SK-N-SH (cell line): ENCODE data around the gene ADAMTS20. TPM values are rescaled to one million over a fixed set of nuclear protein-coding genes. Genes with fewer than 3 reads are reported as not detected.
A peak's percentile ranks its signal among the peaks of the same experiment; 100 is the strongest.

Experiments used
- CTCF ChIA-PET: fragments of 300-600, 350-600 bp; formaldehyde crosslinking; extraction: SDS; loops from one replicate; lab custom pipeline; 2021; lab: Yijun Ruan, JAX
- POLR2A ChIA-PET: fragments of 350-600 bp; sonication (Branson Sonifier 250); formaldehyde crosslinking; extraction: SDS; loops from one replicate; lab custom pipeline; 2020; ENCODE audit warnings: antibody characterized with exemption, inconsistent platforms; lab: Yijun Ruan, JAX
- DNase-seq: peaks from one replicate; pipeline ENCODE4 v3.0.0; 2012
- H2AFZ ChIP-seq: fragments of 200-600 bp; sonication (generic); 2 replicates; pipeline ENCODE4 v1.8.1; 2016; ENCODE audit warnings: antibody characterized with exemption, mild to moderate bottlenecking, low read depth
- H3F3A ChIP-seq: fragments of 200-600 bp; sonication (generic); replicated peaks from 2 replicates; pipeline ENCODE3; 2016; ENCODE audit warnings: antibody characterized with exemption, mild to moderate bottlenecking; ENCODE audit not compliant: insufficient read depth
- H3K27ac ChIP-seq, 2 experiments: fragments of 200-500 bp in 1 of 2; fragments of 200-600 bp in 1 of 2; sonication (Bioruptor generic) in 1 of 2; sonication (generic), shearing (Covaris generic) in 1 of 2; 2 replicates each; pipeline versions ENCODE4 v1.5.1 to v1.6.1; 2014 to 2016; ENCODE audit warnings: low read depth in 2 of 2, inconsistent platforms in 1 of 2, low read length in 1 of 2, mild to moderate bottlenecking in 1 of 2, mixed read lengths in 1 of 2
- H3K27me3 ChIP-seq: fragments of 200-600 bp; sonication (generic), shearing (Covaris generic); 2 replicates; pipeline ENCODE4 v1.6.1; 2016; ENCODE audit warnings: mixed run types; ENCODE audit not compliant: insufficient read depth
- H3K36me3 ChIP-seq, 2 experiments: fragments of 200-500 bp in 1 of 2; fragments of 200-600 bp in 1 of 2; sonication (Bioruptor generic) in 1 of 2; sonication (generic) in 1 of 2; replicated peaks in 1 of 2; 2 replicates each; pipeline versions ENCODE3 to v1.5.1; 2014 to 2016; ENCODE audit warnings: low read length in 1 of 2, mild to moderate bottlenecking in 1 of 2; ENCODE audit not compliant: insufficient read depth in 2 of 2, control insufficient read depth in 1 of 2
- H3K4me1 ChIP-seq, 2 experiments: fragments of 200-500 bp in 1 of 2; fragments of 200-600 bp in 1 of 2; sonication (Bioruptor generic) in 1 of 2; sonication (generic), shearing (Covaris generic) in 1 of 2; 2 replicates each; pipeline versions ENCODE4 v1.5.1 to v1.6.1; 2014 to 2016; ENCODE audit warnings: low read depth in 1 of 2, low read length in 1 of 2, mixed run types in 1 of 2; ENCODE audit not compliant: insufficient read depth in 2 of 2, control insufficient read depth in 1 of 2
- H3K4me2 ChIP-seq: fragments of 200-600 bp; sonication (generic), shearing (Covaris generic); 2 replicates; pipeline ENCODE4 v1.6.1; 2017; ENCODE audit warnings: mixed run types
- H3K4me3 ChIP-seq, 2 experiments: fragments of 200-500 bp in 1 of 2; fragments of 200-600 bp in 1 of 2; sonication (Bioruptor generic) in 1 of 2; sonication (generic), shearing (Covaris generic) in 1 of 2; 2 replicates each; pipeline versions ENCODE4 v1.5.1 to v1.8.1; 2014 to 2016; ENCODE audit warnings: low read depth in 2 of 2, inconsistent platforms in 1 of 2, low read length in 1 of 2, mild to moderate bottlenecking in 1 of 2, mixed read lengths in 1 of 2, moderate library complexity in 1 of 2
- H3K79me2 ChIP-seq: fragments of 200-600 bp; sonication (generic); 2 replicates; pipeline ENCODE4 v1.8.1; 2017; ENCODE audit warnings: mild to moderate bottlenecking; ENCODE audit not compliant: insufficient read depth
- H3K9ac ChIP-seq: fragments of 200-600 bp; sonication (generic); 2 replicates; pipeline ENCODE4 v1.6.1; 2017; ENCODE audit warnings: mixed run types
- H3K9me2 ChIP-seq: fragments of 200-600 bp; sonication (generic); 2 replicates; pipeline ENCODE4 v1.6.1; 2017; ENCODE audit warnings: mixed run types
- H3K9me3 ChIP-seq: fragments of 200-600 bp; sonication (generic); 2 replicates; pipeline ENCODE4 v1.6.1; 2017; ENCODE audit warnings: mixed run types, mild to moderate bottlenecking, moderate library complexity
- H4K20me1 ChIP-seq: fragments of 200-600 bp; sonication (generic); 2 replicates; pipeline ENCODE4 v1.6.1; 2017; ENCODE audit warnings: mild to moderate bottlenecking, mixed run types; ENCODE audit not compliant: insufficient read depth
- ELF1 ChIP-seq: IDR thresholded peaks from 2 replicates; pipeline ENCODE4 v1.4.0; 2012
- FOXJ3 ChIP-seq: sonication (generic); formaldehyde crosslinking; IDR thresholded peaks from 2 replicates; pipeline ENCODE4 v1.5.1; 2020; ENCODE audit warnings: mild to moderate bottlenecking, missing genetic modification reagents
- FOXM1 ChIP-seq: IDR thresholded peaks from 2 replicates; pipeline ENCODE4 v1.4.0; 2012; ENCODE audit warnings: low read depth, mild to moderate bottlenecking
- GABPA ChIP-seq: IDR thresholded peaks from 2 replicates; pipeline ENCODE4 v1.4.0; 2012; ENCODE audit warnings: low read depth, mild to moderate bottlenecking
- JUND ChIP-seq: IDR thresholded peaks from 2 replicates; pipeline ENCODE4 v1.4.0; 2012
- MXI1 ChIP-seq: IDR thresholded peaks from 2 replicates; pipeline ENCODE4 v1.6.1; 2012; ENCODE audit warnings: mild to moderate bottlenecking, low read depth, low read length, improper control_type of control experiment
- NFIC ChIP-seq: IDR thresholded peaks from 2 replicates; pipeline ENCODE4 v1.4.0; 2012; ENCODE audit warnings: borderline replicate concordance
- POLR2AphosphoS5 ChIP-seq: IDR thresholded peaks from 2 replicates; pipeline ENCODE4 v1.6.1; 2012; ENCODE audit warnings: low read depth, low read length
- RXRA ChIP-seq: IDR thresholded peaks from 2 replicates; pipeline ENCODE4 v1.4.0; 2012; ENCODE audit warnings: low read depth, mild to moderate bottlenecking, borderline replicate concordance
- SIN3A ChIP-seq: IDR thresholded peaks from 2 replicates; pipeline ENCODE4 v1.6.1; 2012; ENCODE audit warnings: low read depth, mild to moderate bottlenecking, low read length, moderate library complexity, borderline replicate concordance
- SMC3 ChIP-seq: IDR thresholded peaks from 2 replicates; pipeline ENCODE4 v1.6.1; 2012; ENCODE audit warnings: low read depth, low read length, improper control_type of control experiment
- TAF1 ChIP-seq: IDR thresholded peaks from 2 replicates; pipeline ENCODE4 v1.6.1; 2012; ENCODE audit warnings: low read depth, mild to moderate bottlenecking, low read length, moderate library complexity, borderline replicate concordance
- TCF12 ChIP-seq: IDR thresholded peaks from 2 replicates; pipeline ENCODE4 v1.4.0; 2012
- TEAD4 ChIP-seq: IDR thresholded peaks from 2 replicates; pipeline ENCODE4 v1.4.0; 2012; ENCODE audit warnings: mild to moderate bottlenecking, borderline replicate concordance; ENCODE audit not compliant: insufficient read depth
- WGBS: methylation state at CpG from one replicate; pipeline ENCODE4 v1.1.6; 2017; ENCODE audit warnings: low lambda C conversion rate; 5-methylcytosine and 5-hydroxymethylcytosine counted together
- polyA plus RNA-seq, 3 experiments: library from polyadenylated mRNA; depleted of rRNA; stranded (reverse); fragments of >200 nt; gene quantifications; 2 replicates each; pipeline ENCODE4 v1.2.3, GENCODE V29; 2012
- TF ChIP-seq, protein P1 (sequence below): IDR thresholded peaks from 2 replicates; pipeline ENCODE4; 2012
- TF ChIP-seq, protein P2 (sequence below): fragments of 150-350 bp; IDR thresholded peaks from 2 replicates; pipeline ENCODE4 v1.6.1; 2016; ENCODE audit warnings: mild to moderate bottlenecking, low read depth, low read length
- TF ChIP-seq, protein P3 (sequence below): IDR thresholded peaks from 2 replicates; pipeline ENCODE4 v1.6.1; 2012; ENCODE audit warnings: mild to moderate bottlenecking, low read depth, low read length, moderate library complexity
- TF ChIP-seq, protein P4 (sequence below): fragments of 150-350 bp; IDR thresholded peaks from 2 replicates; pipeline ENCODE4 v1.6.1; 2017; ENCODE audit warnings: antibody characterized with exemption, low read length, low read depth, borderline replicate concordance
- TF ChIP-seq, protein P5 (sequence below): IDR thresholded peaks from 2 replicates; pipeline ENCODE4 v1.4.0; 2012; ENCODE audit warnings: low read depth, borderline replicate concordance

Gene ADAMTS20
- polyA plus RNA-seq, 1 of the 3 experiments (the other 2 are of a cell fraction) = not detected

DNA sequence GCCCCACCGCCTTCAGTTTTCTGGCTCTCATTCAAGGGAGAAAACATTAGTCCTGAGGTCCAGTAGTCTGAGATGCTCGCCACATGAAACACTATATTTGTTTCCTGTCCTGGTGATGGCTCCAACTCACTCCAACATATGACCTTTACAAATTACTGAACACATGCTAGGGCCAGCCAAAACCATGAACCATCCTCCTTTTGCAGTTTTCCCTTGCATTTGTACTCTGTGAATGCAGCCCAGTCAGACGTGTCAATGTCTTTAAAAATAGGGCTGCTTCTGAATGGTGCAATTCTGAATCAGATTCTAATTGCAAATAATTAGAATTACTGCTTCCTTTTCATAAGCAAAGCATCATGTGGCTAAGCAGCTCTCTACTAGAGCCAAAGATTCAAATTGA lies 36.0 kb downstream of the ADAMTS20 start:
- no peaks in the 10 kb centered on the region for H3K27me3 ChIP-seq
- H3K4me3 ChIP-seq = no peak overlapping the region
- H3F3A ChIP-seq = no peaks in the 10 kb centered on the region
- H3K9me3 ChIP-seq = no peaks in the 10 kb centered on the region
- POLR2A ChIA-PET = no interaction called here
- H3K9ac ChIP-seq = no peak overlapping the region
- H3K27ac ChIP-seq = no peak overlapping the region
- no peaks in the 10 kb centered on the region for H3K36me3 ChIP-seq
- 39% methylated on average over 3 of the region's 3 CpGs for WGBS
- H3K9me2 ChIP-seq = no peaks in the 10 kb centered on the region
- no peak overlapping the region for H2AFZ ChIP-seq
- CTCF ChIA-PET = interaction anchor here (1.9 kb wide), 1 partner anchor 367 kb away, joined by 4 read pairs; no protein-coding TSS in a partner anchor
- H4K20me1 ChIP-seq = no peaks in the 10 kb centered on the region
- no peaks in the 10 kb centered on the region for H3K79me2 ChIP-seq
- DNase-seq = no peak
- H3K4me1 ChIP-seq = no peaks in the 10 kb centered on the region
- TF ChIP-seq SIN3A (no peak), GABPA (no peak), TCF12 (no peak), ELF1 (no peak), FOXM1 (no peak), TEAD4 (no peak), TAF1 (no peak), JUND (no peak), FOXJ3 (CRISPR knock-in tag) (no peak), MXI1 (no peak), POLR2AphosphoS5 (no peak), RXRA (no peak), NFIC (no peak)
- TF ChIP-seq, protein P1, sequence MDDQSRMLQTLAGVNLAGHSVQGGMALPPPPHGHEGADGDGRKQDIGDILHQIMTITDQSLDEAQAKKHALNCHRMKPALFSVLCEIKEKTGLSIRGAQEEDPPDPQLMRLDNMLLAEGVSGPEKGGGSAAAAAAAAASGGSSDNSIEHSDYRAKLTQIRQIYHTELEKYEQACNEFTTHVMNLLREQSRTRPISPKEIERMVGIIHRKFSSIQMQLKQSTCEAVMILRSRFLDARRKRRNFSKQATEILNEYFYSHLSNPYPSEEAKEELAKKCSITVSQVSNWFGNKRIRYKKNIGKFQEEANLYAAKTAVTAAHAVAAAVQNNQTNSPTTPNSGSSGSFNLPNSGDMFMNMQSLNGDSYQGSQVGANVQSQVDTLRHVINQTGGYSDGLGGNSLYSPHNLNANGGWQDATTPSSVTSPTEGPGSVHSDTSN = no peak
- TF ChIP-seq, protein P2, sequence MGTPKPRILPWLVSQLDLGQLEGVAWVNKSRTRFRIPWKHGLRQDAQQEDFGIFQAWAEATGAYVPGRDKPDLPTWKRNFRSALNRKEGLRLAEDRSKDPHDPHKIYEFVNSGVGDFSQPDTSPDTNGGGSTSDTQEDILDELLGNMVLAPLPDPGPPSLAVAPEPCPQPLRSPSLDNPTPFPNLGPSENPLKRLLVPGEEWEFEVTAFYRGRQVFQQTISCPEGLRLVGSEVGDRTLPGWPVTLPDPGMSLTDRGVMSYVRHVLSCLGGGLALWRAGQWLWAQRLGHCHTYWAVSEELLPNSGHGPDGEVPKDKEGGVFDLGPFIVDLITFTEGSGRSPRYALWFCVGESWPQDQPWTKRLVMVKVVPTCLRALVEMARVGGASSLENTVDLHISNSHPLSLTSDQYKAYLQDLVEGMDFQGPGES = no peak
- TF ChIP-seq, all 33 proteins: peak for 0
- no peak overlapping the region for H3K4me2 ChIP-seq

DNA sequence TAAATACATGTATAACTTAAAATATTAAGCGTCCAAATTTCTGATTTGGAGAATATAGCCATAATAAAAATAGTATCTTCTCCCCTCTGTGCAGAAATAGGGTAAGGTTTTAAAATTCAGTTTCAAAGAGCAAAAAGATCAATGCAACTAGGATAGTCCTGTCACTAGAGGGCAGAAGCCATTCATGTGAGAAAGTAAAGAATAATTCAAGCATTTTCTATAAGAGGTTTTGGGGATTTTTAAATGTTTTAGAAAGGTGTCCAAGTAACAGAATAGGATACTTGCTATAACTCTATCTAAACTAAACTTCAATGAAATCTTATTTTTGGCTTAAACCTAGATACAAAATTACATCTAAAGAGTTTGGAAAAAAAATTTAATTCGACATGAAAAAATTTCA lies 50.3 kb downstream of the ADAMTS20 start:
- WGBS = 14% methylated on average over 2 of the region's 2 CpGs
- peak; percentile 56 for DNase-seq
- Histone ChIP-seq H3K4me1 (no peaks in the 10 kb centered on the region), H3F3A (no peaks in the 10 kb centered on the region), H3K4me3 (no peak overlapping the region), H3K27me3 (no peaks in the 10 kb centered on the region), H3K27ac (no peak overlapping the region), H3K9me2 (no peaks in the 10 kb centered on the region), H3K79me2 (no peaks in the 10 kb centered on the region), H3K4me2 (no peak overlapping the region), H3K9me3 (no peaks in the 10 kb centered on the region), H4K20me1 (no peaks in the 10 kb centered on the region), H2AFZ (no peak overlapping the region), H3K9ac (no peak overlapping the region), H3K36me3 (no peaks in the 10 kb centered on the region)
- ChIA-PET POLR2A (no interaction called here), CTCF (interaction anchor here (0.6 to 1.1 kb wide), 8 partner anchors 13 to 381 kb away, joined by 3 to 6 read pairs (median 3); partner anchors contain the start of genes ADAMTS20, IRAK4 and PUS7L)
- TF ChIP-seq JUND = no peak
- TF ChIP-seq, protein P3, sequence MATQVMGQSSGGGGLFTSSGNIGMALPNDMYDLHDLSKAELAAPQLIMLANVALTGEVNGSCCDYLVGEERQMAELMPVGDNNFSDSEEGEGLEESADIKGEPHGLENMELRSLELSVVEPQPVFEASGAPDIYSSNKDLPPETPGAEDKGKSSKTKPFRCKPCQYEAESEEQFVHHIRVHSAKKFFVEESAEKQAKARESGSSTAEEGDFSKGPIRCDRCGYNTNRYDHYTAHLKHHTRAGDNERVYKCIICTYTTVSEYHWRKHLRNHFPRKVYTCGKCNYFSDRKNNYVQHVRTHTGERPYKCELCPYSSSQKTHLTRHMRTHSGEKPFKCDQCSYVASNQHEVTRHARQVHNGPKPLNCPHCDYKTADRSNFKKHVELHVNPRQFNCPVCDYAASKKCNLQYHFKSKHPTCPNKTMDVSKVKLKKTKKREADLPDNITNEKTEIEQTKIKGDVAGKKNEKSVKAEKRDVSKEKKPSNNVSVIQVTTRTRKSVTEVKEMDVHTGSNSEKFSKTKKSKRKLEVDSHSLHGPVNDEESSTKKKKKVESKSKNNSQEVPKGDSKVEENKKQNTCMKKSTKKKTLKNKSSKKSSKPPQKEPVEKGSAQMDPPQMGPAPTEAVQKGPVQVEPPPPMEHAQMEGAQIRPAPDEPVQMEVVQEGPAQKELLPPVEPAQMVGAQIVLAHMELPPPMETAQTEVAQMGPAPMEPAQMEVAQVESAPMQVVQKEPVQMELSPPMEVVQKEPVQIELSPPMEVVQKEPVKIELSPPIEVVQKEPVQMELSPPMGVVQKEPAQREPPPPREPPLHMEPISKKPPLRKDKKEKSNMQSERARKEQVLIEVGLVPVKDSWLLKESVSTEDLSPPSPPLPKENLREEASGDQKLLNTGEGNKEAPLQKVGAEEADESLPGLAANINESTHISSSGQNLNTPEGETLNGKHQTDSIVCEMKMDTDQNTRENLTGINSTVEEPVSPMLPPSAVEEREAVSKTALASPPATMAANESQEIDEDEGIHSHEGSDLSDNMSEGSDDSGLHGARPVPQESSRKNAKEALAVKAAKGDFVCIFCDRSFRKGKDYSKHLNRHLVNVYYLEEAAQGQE = no peak
- TF ChIP-seq, protein P4, sequence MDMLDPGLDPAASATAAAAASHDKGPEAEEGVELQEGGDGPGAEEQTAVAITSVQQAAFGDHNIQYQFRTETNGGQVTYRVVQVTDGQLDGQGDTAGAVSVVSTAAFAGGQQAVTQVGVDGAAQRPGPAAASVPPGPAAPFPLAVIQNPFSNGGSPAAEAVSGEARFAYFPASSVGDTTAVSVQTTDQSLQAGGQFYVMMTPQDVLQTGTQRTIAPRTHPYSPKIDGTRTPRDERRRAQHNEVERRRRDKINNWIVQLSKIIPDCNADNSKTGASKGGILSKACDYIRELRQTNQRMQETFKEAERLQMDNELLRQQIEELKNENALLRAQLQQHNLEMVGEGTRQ = no peak
- TF ChIP-seq POLR2AphosphoS5 = no peak
- no peak for TF ChIP-seq GABPA
- TF ChIP-seq RXRA = no peak
- TF ChIP-seq NFIC = no peak
- TF ChIP-seq, protein P5, sequence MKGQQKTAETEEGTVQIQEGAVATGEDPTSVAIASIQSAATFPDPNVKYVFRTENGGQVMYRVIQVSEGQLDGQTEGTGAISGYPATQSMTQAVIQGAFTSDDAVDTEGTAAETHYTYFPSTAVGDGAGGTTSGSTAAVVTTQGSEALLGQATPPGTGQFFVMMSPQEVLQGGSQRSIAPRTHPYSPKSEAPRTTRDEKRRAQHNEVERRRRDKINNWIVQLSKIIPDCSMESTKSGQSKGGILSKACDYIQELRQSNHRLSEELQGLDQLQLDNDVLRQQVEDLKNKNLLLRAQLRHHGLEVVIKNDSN = no peak
- TF ChIP-seq SMC3 = peak; percentile 43
